WTC11 (cell line): ENCODE measurements around the gene HPDL.

ENCODE experiments used
- FOXJ3 ChIP-seq: sonication (generic); formaldehyde crosslinking; IDR thresholded peaks from 2 replicates; pipeline ENCODE4 v1.9.0; 2021; ENCODE audit warnings: missing genetic modification reagents, mild to moderate bottlenecking, borderline replicate concordance
- FOXP1 ChIP-seq: sonication (generic); formaldehyde crosslinking; IDR thresholded peaks from 2 replicates; pipeline ENCODE4 v1.8.0; 2022; ENCODE audit warnings: missing genetic modification reagents, mild to moderate bottlenecking, moderate library complexity, borderline replicate concordance
- MYBL2 ChIP-seq: sonication (generic); formaldehyde crosslinking; IDR thresholded peaks from 2 replicates; pipeline ENCODE4 v1.8.1; 2023; ENCODE audit warnings: mild to moderate bottlenecking, moderate library complexity, missing genetic modification reagents
- ZNF138 ChIP-seq: sonication (generic); formaldehyde crosslinking; conservative IDR thresholded peaks from 2 replicates; pipeline ENCODE4 v1.8.1; 2022; ENCODE audit warnings: mild to moderate bottlenecking, moderate library complexity, missing genetic modification reagents
- ZNF281 ChIP-seq: sonication (generic); formaldehyde crosslinking; IDR thresholded peaks from 2 replicates; pipeline ENCODE4 v1.8.0; 2023; ENCODE audit warnings: mild to moderate bottlenecking, missing genetic modification reagents
- ZNF671 ChIP-seq: fragments of 250-450 bp; sonication (Bioruptor Pico); IDR thresholded peaks from 2 replicates; pipeline ENCODE4 v1.8.0; 2021; ENCODE audit warnings: mild to moderate bottlenecking
- TF ChIP-seq, protein P1 (sequence below): fragments of 200-600 bp; IDR thresholded peaks from 2 replicates; pipeline ENCODE4 v1.8.0; 2022; ENCODE audit warnings: antibody characterized with exemption

- TF ChIP-seq ZNF671 (CRISPR knock-in tag) (no peak), ZNF138 (CRISPR knock-in tag) (no peak), FOXJ3 (CRISPR knock-in tag) (no peak), FOXP1 (no peak), ZNF281 (CRISPR knock-in tag) (no peak), MYBL2 (CRISPR knock-in tag) (no peak)
- TF ChIP-seq, protein P1, sequence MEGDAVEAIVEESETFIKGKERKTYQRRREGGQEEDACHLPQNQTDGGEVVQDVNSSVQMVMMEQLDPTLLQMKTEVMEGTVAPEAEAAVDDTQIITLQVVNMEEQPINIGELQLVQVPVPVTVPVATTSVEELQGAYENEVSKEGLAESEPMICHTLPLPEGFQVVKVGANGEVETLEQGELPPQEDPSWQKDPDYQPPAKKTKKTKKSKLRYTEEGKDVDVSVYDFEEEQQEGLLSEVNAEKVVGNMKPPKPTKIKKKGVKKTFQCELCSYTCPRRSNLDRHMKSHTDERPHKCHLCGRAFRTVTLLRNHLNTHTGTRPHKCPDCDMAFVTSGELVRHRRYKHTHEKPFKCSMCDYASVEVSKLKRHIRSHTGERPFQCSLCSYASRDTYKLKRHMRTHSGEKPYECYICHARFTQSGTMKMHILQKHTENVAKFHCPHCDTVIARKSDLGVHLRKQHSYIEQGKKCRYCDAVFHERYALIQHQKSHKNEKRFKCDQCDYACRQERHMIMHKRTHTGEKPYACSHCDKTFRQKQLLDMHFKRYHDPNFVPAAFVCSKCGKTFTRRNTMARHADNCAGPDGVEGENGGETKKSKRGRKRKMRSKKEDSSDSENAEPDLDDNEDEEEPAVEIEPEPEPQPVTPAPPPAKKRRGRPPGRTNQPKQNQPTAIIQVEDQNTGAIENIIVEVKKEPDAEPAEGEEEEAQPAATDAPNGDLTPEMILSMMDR = no peak
Observed at GRCh38 chr1:45319761-45320160, 6.9 kb upstream of the HPDL start.
